ENCODE measurements around the gene CDCA5. TPM values are rescaled to one million over a fixed set of nuclear protein-coding genes. Genes with fewer than 3 reads are reported as not detected.
"Not testable (repeated sequence)": the region's sequence is repeated elsewhere in the genome, so short reads cannot be mapped to it uniquely, and the experiment has no call there.

Gene CDCA5
- total and polyA plus RNA-seq, 5 donors from 2014 or later = 0.78 to 3.2 (median 1.7) TPM

GRCh38 chr11:65121865-65122696, 38.2 kb upstream of the CDCA5 start, which contains the start of the genes FAU and MRPL49:
Gene FAU (minus strand): TSS chr11:65122134. CDS start chr11:65121813, 321 bp downstream.
Gene MRPL49 (plus strand): TSS chr11:65122321. CDS start chr11:65122347, 26 bp downstream.
- Histone ChIP-seq H3K36me3 (ENCODE audit: control insufficient read depth, insufficient read depth, low read length) (peaks cover 57% of the 10 kb centered on the region), H3K4me1 (ENCODE audit: control insufficient read depth, insufficient read depth, low read length, poor library complexity, severe bottlenecking) (peaks cover 31% of the 10 kb centered on the region), H3K27me3 (ENCODE audit: control insufficient read depth, insufficient read depth, low read length) (no peaks in the 10 kb centered on the region), H3K27ac (ENCODE audit: insufficient read depth, low read length, poor library complexity, severe bottlenecking) (peak within 1 kb of the TSS; percentile 96), H3K9me3 (ENCODE audit: control insufficient read depth in 2 of 2, low read length in 2 of 2) (no peaks in the 10 kb centered on the region), H3K4me3 (ENCODE audit: low read depth, low read length) (peak within 1 kb of the TSS; percentile 98)
- Mint-ChIP-seq H3K9me3 (peaks cover 0 to 1% (median 0%) of the 10 kb centered on the region in 7 donors), H3K36me3 (peaks cover 43% of the 10 kb centered on the region), H3K27me3 (peaks cover 5% of the 10 kb centered on the region), H3K4me3 (peak within 1 kb of the TSS; percentile 95 to 99 (median 96)), H3K4me1 (peaks cover 10 to 57% (median 26%) of the 10 kb centered on the region in 4 donors), H3K27ac (peak within 1 kb of the TSS; percentile 99 to 100 (median 100))
- peak; percentile 82 to 83 for ATAC-seq (ENCODE audit: low read depth in 2 of 2)
- peak; percentile 98 to 99 (median 98) for DNase-seq

- Mint-ChIP-seq H3K36me3 (peaks cover 37% of the 10 kb centered on the region), H3K9me3 (peaks cover 0 to 1% (median 0%) of the 10 kb centered on the region in 7 donors), H3K27me3 (peaks cover 5% of the 10 kb centered on the region), H3K4me3 (peak overlapping the region; percentile 95 to 99 (median 96)), H3K27ac (peak overlapping the region; percentile 99 to 100 (median 100)), H3K4me1 (peaks cover 10 to 61% (median 28%) of the 10 kb centered on the region in 4 donors)
- no peaks in the 10 kb centered on the region for H3K9me3 ChIP-seq (ENCODE audit: control insufficient read depth in 2 of 2, low read length in 2 of 2)
- H3K4me1 ChIP-seq (ENCODE audit: control insufficient read depth, insufficient read depth, low read length, poor library complexity, severe bottlenecking) = peaks cover 37% of the 10 kb centered on the region
- no peaks in the 10 kb centered on the region for H3K27me3 ChIP-seq (ENCODE audit: control insufficient read depth, insufficient read depth, low read length)
- no peak for ATAC-seq (ENCODE audit: low read depth in 2 of 2)
- peak overlapping the region; percentile 98 for H3K4me3 ChIP-seq (ENCODE audit: low read depth, low read length)
- peaks cover 52% of the 10 kb centered on the region for H3K36me3 ChIP-seq (ENCODE audit: control insufficient read depth, insufficient read depth, low read length)
- H3K27ac ChIP-seq (ENCODE audit: insufficient read depth, low read length, poor library complexity, severe bottlenecking) = peak overlapping the region; percentile 96
- DNase-seq = peak in 2 of 3 donors; percentile 18 to 50
Measured at GRCh38 chr11:65121447-65121864, 37.6 kb upstream of the CDCA5 start.

- Histone ChIP-seq H3K36me3 (ENCODE audit: control insufficient read depth, insufficient read depth, low read length) (peaks cover 45% of the 10 kb centered on the region), H3K9me3 (ENCODE audit: control insufficient read depth in 2 of 2, low read length in 2 of 2) (no peaks in the 10 kb centered on the region), H3K4me1 (ENCODE audit: control insufficient read depth, insufficient read depth, low read length, poor library complexity, severe bottlenecking) (peaks cover 43% of the 10 kb centered on the region), H3K4me3 (ENCODE audit: low read depth, low read length) (peak overlapping the region; percentile 98), H3K27me3 (ENCODE audit: control insufficient read depth, insufficient read depth, low read length) (no peaks in the 10 kb centered on the region), H3K27ac (ENCODE audit: insufficient read depth, low read length, poor library complexity, severe bottlenecking) (peak overlapping the region; percentile 96)
- peaks cover 5% of the 10 kb centered on the region for H3K27me3 Mint-ChIP-seq
- ATAC-seq (ENCODE audit: low read depth in 2 of 2) = no peak
- no peak for DNase-seq
- peaks cover 0 to 1% (median 0%) of the 10 kb centered on the region in 7 donors for H3K9me3 Mint-ChIP-seq
- peaks cover 10 to 66% (median 28%) of the 10 kb centered on the region in 4 donors for H3K4me1 Mint-ChIP-seq
- peak overlapping the region; percentile 95 to 99 (median 96) for H3K4me3 Mint-ChIP-seq
- H3K27ac Mint-ChIP-seq = peak overlapping the region; percentile 48 to 100 (median 99)
- H3K36me3 Mint-ChIP-seq = peaks cover 35% of the 10 kb centered on the region
Measured at GRCh38 chr11:65120831-65121230, 37.0 kb upstream of the CDCA5 start.

- Mint-ChIP-seq H3K4me1 (peaks cover 10 to 71% (median 28%) of the 10 kb centered on the region in 4 donors), H3K4me3 (peak overlapping the region; percentile 43 to 99 (median 56)), H3K9me3 (peaks cover 0 to 1% (median 0%) of the 10 kb centered on the region in 7 donors), H3K27ac (peak overlapping the region in 2 of 3 donors; percentile 54 to 81), H3K27me3 (peaks cover 5% of the 10 kb centered on the region), H3K36me3 (peaks cover 35% of the 10 kb centered on the region)
- ATAC-seq (ENCODE audit: low read depth in 2 of 2) (no peak), DNase-seq (no peak)
- Histone ChIP-seq H3K4me3 (ENCODE audit: low read depth, low read length) (no peak overlapping the region), H3K9me3 (ENCODE audit: control insufficient read depth in 2 of 2, low read length in 2 of 2) (no peaks in the 10 kb centered on the region), H3K36me3 (ENCODE audit: control insufficient read depth, insufficient read depth, low read length) (peaks cover 34% of the 10 kb centered on the region), H3K27ac (ENCODE audit: insufficient read depth, low read length, poor library complexity, severe bottlenecking) (peak overlapping the region; percentile 96), H3K4me1 (ENCODE audit: control insufficient read depth, insufficient read depth, low read length, poor library complexity, severe bottlenecking) (peaks cover 43% of the 10 kb centered on the region), H3K27me3 (ENCODE audit: control insufficient read depth, insufficient read depth, low read length) (no peaks in the 10 kb centered on the region)
Measured at GRCh38 chr11:65119670-65119995, 35.8 kb upstream of the CDCA5 start.

GRCh38 chr11:65118891-65119669, 35.2 kb upstream of the CDCA5 start:
- peaks cover 29% of the 10 kb centered on the region for H3K36me3 ChIP-seq (ENCODE audit: control insufficient read depth, insufficient read depth, low read length)
- H3K9me3 Mint-ChIP-seq; H3K4me3 ChIP-seq (ENCODE audit: low read depth, low read length); DNase-seq; H3K9me3 ChIP-seq (ENCODE audit: control insufficient read depth in 2 of 2, low read length in 2 of 2); H3K27me3 Mint-ChIP-seq; H3K4me3 Mint-ChIP-seq; H3K27me3 ChIP-seq (ENCODE audit: control insufficient read depth, insufficient read depth, low read length); ATAC-seq (ENCODE audit: low read depth in 2 of 2): not testable (repeated sequence)
- H3K36me3 Mint-ChIP-seq = peaks cover 35% of the 10 kb centered on the region
- H3K4me1 Mint-ChIP-seq = peaks cover 9 to 70% (median 26%) of the 10 kb centered on the region in 4 donors
- H3K27ac Mint-ChIP-seq = peak overlapping the region in 2 of 3 donors; percentile 94 to 95
- peak overlapping the region; percentile 96 for H3K27ac ChIP-seq (ENCODE audit: insufficient read depth, low read length, poor library complexity, severe bottlenecking)
- peaks cover 43% of the 10 kb centered on the region for H3K4me1 ChIP-seq (ENCODE audit: control insufficient read depth, insufficient read depth, low read length, poor library complexity, severe bottlenecking)

- ATAC-seq (ENCODE audit: low read depth in 2 of 2) = no peak
- Histone ChIP-seq H3K27ac (ENCODE audit: insufficient read depth, low read length, poor library complexity, severe bottlenecking) (peak overlapping the region; percentile 96), H3K4me1 (ENCODE audit: control insufficient read depth, insufficient read depth, low read length, poor library complexity, severe bottlenecking) (peaks cover 48% of the 10 kb centered on the region), H3K27me3 (ENCODE audit: control insufficient read depth, insufficient read depth, low read length) (no peaks in the 10 kb centered on the region), H3K4me3 (ENCODE audit: low read depth, low read length) (no peak overlapping the region), H3K36me3 (ENCODE audit: control insufficient read depth, insufficient read depth, low read length) (peaks cover 28% of the 10 kb centered on the region), H3K9me3 (ENCODE audit: control insufficient read depth in 2 of 2, low read length in 2 of 2) (no peaks in the 10 kb centered on the region)
- Mint-ChIP-seq H3K9me3 (peaks cover 0 to 1% (median 0%) of the 10 kb centered on the region in 7 donors), H3K4me3 (peak overlapping the region; percentile 90 to 94 (median 92)), H3K4me1 (peaks cover 10 to 71% (median 29%) of the 10 kb centered on the region in 4 donors), H3K36me3 (peaks cover 35% of the 10 kb centered on the region), H3K27ac (peak overlapping the region; percentile 92 to 95 (median 94)), H3K27me3 (peaks cover 5% of the 10 kb centered on the region)
- DNase-seq = no peak
Measured at GRCh38 chr11:65118097-65118837, 34.4 kb upstream of the CDCA5 start.
